Embryonic facial prominence (tissue), 1 donor: ENCODE results near the gene HEXB.

Source experiments
- DNase-seq: peaks from one replicate; pipeline ENCODE4 v3.0.0-alpha.2; 2016; ENCODE audit errors: extremely low spot score

Gene HEXB

GRCh38 chr5:74684900-74685851 is at the start of gene HEXB:
HEXB (plus strand) TSS chr5:74685233; CDS start chr5:74685261, 28 bp downstream.
- no peak for DNase-seq

GRCh38 chr5:74636149-74636548 is 48.9 kb upstream of the HEXB start:
- no peak for DNase-seq

DNA sequence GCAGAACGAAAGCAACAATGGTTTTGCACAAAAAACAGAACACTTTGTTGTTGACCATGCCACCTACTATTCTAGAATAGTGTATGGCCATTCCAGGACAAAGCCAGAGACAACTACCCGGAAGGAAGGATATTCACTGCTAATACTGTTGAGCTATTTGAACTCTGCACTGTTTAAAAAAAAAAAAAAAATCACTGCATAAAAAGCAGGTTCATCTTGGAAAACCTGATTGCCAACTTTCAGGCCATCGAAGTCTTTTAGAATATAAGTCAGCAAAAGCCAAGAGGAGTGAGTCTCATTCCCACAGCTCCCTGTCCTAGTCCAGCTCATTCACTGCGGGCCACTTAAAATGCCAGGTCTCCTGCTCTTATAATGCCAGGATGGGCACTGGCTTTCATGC is 48.5 kb upstream of the HEXB start:
- DNase-seq = no peak

DNA sequence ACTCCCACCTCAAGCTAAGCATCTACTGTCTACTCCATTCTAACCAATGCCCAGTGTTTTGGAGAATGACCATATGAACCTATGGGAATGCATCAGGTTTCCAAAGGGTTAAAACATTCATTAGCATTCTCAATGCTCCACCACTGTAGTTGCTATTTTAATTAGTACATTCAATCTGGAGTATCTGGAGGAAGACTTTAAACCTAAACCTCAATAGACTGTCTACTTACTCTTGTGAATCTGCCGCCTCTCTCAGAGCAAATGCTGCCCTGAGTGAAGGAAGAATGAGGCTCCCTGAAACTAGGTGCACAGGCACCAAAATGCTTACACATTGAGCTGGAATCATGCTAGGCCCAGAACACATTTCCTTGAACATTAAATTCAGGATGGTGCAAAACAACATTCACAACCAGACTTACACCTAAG is 46.5 kb upstream of the HEXB start:
- no peak for DNase-seq

- DNase-seq = no peak
Measured at GRCh38 chr5:74638970-74639806, 45.8 kb upstream of the HEXB start.

DNA sequence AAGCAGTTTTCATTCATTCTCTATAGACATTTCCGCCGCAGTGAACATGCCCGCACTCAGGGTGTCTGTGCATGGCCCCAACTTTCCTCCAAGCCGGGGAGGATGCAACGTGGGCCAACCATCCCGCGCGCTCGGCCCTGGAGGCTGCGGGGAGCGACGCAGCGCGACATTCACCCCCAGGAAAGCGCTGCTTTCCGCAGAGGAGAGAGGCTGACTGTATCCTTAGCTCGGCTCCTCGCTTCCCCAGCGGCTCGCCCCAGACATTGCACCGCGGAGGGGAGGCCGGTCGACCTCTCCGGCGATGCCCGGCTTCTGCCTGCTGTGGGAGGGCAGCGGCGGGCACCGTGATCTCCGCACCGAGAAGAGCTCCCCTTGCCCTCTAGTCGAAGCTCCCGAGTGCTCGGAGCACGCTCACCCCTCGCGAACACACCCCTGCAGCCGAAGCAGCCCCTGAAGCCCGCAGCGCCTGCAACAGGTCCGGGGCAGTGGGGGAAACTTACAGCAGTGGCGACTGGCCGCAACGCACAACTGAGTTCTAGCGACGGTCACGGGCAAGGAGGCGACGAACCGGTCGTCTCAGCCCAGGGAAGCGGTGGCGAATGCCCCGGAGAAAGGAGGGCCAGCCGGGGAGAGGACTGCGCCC is 45.1 kb upstream of the HEXB start:
- DNase-seq = no peak

GRCh38 chr5:74640450-74640953 is 44.5 kb upstream of the HEXB start, which contains the start of gene ENC1:
ENC1 (minus strand) TSS chr5:74640728; CDS start chr5:74636485, 4,243 bp downstream.
- DNase-seq = peak; percentile 88

GRCh38 chr5:74640954-74641734 is 43.9 kb upstream of the HEXB start:
- DNase-seq = peak; percentile 60

- peak; percentile 84 for DNase-seq
Measured at GRCh38 chr5:74641735-74642542, 43.1 kb upstream of the HEXB start.

DNA sequence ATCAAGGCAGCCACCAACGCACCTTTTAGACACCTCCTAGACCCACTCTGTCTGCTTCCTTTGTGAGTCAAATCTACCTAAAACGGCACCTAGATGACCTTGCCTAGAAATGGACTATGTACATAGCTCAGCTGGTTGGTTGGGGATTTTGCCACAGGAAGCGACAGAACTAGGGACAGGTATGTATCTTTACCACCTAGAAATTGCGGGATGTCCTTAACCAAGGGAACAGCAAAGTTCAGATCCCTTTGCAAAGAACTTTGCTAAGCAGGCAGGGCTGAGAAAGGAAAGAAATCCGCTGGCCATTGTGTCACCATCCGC is 42.5 kb upstream of the HEXB start:
- no peak for DNase-seq

- DNase-seq = no peak
Measured at GRCh38 chr5:74643111-74643562, 41.9 kb upstream of the HEXB start.

- no peak for DNase-seq
Measured at GRCh38 chr5:74647096-74647495, 37.9 kb upstream of the HEXB start.

GRCh38 chr5:74648835-74649293 is 36.2 kb upstream of the HEXB start:
- DNase-seq = no peak

DNA sequence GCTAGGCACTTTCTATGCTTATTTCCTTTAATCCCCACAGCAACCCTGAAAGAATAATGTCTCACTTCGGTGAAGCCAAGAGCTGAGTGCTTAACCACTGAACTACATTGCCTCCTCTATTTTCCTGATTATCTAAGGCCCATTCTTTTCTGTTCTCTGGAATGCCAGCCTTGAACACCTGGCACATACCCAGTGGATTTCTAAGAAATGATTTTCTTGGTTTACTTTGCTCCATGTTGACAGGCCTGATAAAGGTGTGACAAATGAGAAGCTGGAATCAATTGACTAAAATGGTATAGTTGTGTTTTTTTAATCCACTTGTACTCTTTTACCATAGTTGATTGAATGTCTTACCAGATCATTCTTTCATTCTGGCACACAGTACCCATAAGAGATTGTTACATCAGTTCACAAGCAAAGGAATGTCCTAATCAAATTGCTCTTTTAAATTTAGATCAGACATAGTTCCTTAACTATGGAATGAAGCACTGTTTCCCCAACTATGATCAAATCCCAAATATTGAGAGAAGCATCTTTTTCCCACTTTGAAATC is 35.5 kb upstream of the HEXB start:
- no peak for DNase-seq

DNA sequence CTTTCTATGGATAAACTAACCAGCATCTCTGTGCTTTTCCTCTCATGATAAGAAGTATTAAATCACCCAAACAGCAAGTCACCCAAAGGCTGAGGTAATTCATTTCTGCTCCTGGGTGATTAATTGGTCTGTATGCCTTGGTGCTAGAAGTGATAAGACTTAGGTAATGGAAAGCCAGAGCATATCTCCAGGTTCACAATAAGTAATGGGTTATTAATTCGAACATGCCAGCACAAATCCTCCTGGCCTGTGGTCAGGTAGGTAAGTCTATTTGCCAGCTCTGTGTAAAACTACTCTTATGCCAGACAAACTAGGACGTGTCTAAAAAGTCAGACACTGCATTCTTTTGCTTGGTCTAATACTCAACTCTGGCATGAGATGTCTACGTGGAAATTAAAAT is 33.3 kb upstream of the HEXB start:
- no peak for DNase-seq

DNA sequence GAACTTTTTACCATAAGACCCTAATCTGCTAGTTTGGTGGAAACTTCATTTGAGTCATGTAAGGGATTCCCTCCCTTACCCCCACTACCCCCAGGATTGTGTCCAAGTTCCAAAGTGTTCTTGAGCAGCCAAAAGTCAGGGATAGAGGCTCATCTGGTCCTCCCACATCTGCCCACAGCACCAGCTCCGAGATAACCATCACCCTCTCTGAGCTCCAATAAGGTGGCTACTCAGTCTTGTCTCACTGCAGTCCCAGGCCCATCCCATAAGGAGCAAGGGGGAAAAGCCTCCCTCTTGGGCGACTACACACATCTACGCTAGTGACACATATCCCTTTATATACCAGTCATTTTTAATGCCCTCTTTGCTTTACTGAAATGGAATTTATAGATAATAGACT is 32.5 kb upstream of the HEXB start:
- no peak for DNase-seq

- DNase-seq = no peak
Measured at GRCh38 chr5:74653991-74654390, 31.0 kb upstream of the HEXB start.

GRCh38 chr5:74655206-74655605 is 29.8 kb upstream of the HEXB start:
- DNase-seq = no peak

GRCh38 chr5:74655716-74656115 is 29.3 kb upstream of the HEXB start:
- DNase-seq = no peak

GRCh38 chr5:74657165-74657564 is 27.9 kb upstream of the HEXB start:
- DNase-seq = no peak
